Measurements from ENCODE around the gene POLR3K.

Gene POLR3K

DNA sequence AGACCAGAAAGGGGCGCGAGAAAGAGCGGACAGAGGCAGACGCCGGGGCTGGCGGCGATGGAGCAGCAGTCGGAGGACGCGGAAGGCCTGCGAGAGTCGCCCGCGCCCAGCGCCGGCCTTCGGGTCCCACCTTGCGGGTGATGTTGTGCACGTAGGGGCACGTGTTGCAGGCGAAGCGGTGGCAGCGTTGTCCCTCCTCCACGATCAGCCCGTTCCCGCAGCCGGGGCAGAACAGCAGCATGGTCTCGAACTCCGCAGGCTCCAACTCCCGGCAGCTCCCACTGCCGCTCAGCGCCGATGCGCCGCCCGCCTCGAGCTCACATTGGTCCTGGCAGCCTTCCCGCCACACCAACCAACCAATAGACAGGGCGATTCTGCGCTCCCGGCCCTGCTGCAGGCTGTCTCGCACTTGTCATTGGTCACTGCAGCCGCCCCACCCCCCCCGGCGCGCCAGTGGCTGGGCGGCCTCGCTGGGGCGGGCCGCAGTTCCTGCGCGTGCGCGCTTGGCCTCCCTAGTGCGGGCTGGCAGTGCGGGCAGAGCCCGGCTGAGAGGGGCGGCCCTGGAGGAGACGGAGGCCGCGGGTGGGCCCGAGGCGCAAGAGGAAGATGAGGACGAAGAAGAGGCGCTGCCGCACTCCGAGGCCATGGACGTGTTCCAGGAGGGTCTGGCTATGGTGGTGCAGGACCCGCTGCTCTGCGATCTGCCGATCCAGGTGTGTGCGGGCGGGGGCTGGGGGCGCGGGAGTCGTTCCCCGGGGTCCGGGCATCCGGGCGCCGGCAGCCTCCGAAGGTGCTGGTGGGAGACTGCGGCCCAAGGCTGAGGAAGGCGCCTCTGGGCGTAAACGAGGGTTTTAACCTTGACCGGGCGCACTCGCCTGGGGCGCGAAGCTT is at the start of gene POLR3K, which contains the start of gene SNRNP25:
TSS of gene POLR3K (minus strand) at position 263 of the 891 bp plus-strand sequence. CDS start at position 241, 22 bp downstream.
TSS of gene SNRNP25 (plus strand) at position 483 of the 891 bp plus-strand sequence. CDS start at position 672, 189 bp downstream.
- DNase-seq (ENCODE audit: low read depth in 1 of 2, low spot score in 1 of 2), result peak; percentile 98 to 99
- in situ Hi-C loops (cut with HindIII; ENCODE audit: low pct_unique_long_range_greater_than_20kb, low sequenced_read_pairs), result no loop called here
- no peak for TF ChIP-seq JUND (IDR thresholded peaks at IDR 0.05; ENCODE audit: low read depth)

- in situ Hi-C loops (cut with HindIII; ENCODE audit: low pct_unique_long_range_greater_than_20kb, low sequenced_read_pairs), result no loop called here
- TF ChIP-seq JUND (IDR thresholded peaks at IDR 0.05; ENCODE audit: low read depth), result no peak
- DNase-seq (ENCODE audit: low read depth in 1 of 2, low spot score in 1 of 2), result no peak
These were observed 48.9 kb upstream of the POLR3K start for GRCh38 chr16:102060-102855.

- in situ Hi-C loops (cut with HindIII; ENCODE audit: low pct_unique_long_range_greater_than_20kb, low sequenced_read_pairs), result no loop called here
- no peak for DNase-seq (ENCODE audit: low read depth in 1 of 2, low spot score in 1 of 2)
These were observed 48.2 kb upstream of the POLR3K start for GRCh38 chr16:101586-101985.

GRCh38 chr16:100989-101388 is 47.6 kb upstream of the POLR3K start:
- TF ChIP-seq JUND (IDR thresholded peaks at IDR 0.05; ENCODE audit: low read depth), result no peak
- in situ Hi-C loops (cut with HindIII; ENCODE audit: low pct_unique_long_range_greater_than_20kb, low sequenced_read_pairs), result no loop called here
- no peak for DNase-seq (ENCODE audit: low read depth in 1 of 2, low spot score in 1 of 2)

More at GRCh38 chr16:101586-101985, 48.2 kb upstream of the POLR3K start:
- TF ChIP-seq JUND (IDR thresholded peaks at IDR 0.05; ENCODE audit: low read depth), result no peak

DNA sequence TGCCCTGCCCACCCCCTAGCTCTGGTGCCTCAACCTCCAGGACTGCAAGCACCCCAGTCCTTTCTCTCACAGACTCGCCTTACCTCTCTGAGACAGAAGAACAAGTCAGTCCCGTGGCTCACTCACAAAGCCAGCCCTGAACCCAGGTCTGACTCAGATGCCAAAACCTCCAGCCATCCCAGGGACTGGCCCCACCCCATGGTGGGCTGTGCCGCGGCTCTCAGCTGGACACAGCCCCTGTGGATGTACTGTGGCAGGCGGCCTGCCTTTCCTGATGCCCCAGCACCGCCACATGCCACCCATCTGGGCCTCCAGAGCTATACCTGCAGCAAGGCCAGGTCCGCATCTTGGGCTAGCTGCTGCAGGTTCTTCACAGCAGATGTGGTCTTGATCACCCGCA is 44.4 kb upstream of the POLR3K start:
- in situ Hi-C loops (cut with HindIII; ENCODE audit: low pct_unique_long_range_greater_than_20kb, low sequenced_read_pairs), result no loop called here
- TF ChIP-seq JUND (IDR thresholded peaks at IDR 0.05; ENCODE audit: low read depth), result no peak
- no peak for DNase-seq (ENCODE audit: low read depth in 1 of 2, low spot score in 1 of 2)

DNA sequence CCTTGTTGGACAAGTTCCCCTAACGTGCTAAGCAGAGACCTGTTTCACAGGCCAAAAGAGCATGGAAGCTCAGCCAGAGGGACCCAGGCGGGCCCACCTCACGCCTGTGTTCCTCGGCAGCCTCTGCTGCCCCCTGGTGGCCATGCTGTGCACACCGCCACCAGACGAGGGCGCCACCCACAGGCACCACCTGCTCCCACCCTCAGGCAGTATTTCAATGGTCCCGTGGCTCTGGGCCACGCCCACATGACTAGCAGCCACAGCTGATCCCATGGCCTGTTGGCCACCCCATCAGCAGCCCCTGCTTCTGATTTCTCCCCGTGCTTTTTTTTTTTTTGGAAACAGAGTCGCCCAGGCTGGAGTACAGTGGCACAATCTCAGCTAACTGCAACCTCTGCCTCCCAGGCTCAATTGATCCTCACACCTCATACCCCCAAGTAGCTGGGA is 43.5 kb upstream of the POLR3K start:
- in situ Hi-C loops (cut with HindIII; ENCODE audit: low pct_unique_long_range_greater_than_20kb, low sequenced_read_pairs), result no loop called here
- DNase-seq (ENCODE audit: low read depth in 1 of 2, low spot score in 1 of 2), result peak; percentile 89 to 92
- TF ChIP-seq JUND (IDR thresholded peaks at IDR 0.05; ENCODE audit: low read depth), result no peak

DNA sequence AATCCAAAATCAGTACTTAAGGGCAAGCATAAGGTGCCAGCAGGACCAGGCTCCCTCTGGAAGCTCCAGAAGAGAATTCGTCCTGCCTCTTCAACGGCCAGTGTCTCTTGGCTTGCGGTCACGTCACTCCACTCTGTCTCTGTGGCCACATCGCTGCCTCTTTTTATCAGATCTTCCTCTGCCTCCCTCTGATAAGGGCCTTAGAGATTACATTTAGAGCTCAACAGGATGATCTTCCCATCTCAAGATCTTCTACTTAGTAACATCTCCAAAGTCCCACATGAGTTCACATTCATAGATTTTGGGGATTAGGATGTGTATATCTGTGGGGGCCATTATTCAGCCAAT is 41.5 kb upstream of the POLR3K start:
- no peak for TF ChIP-seq JUND (IDR thresholded peaks at IDR 0.05; ENCODE audit: low read depth)
- no peak for DNase-seq (ENCODE audit: low read depth in 1 of 2, low spot score in 1 of 2)
- in situ Hi-C loops (cut with HindIII; ENCODE audit: low pct_unique_long_range_greater_than_20kb, low sequenced_read_pairs), result no loop called here

GRCh38 chr16:92431-93339 is 39.3 kb upstream of the POLR3K start:
- no peak for TF ChIP-seq JUND (IDR thresholded peaks at IDR 0.05; ENCODE audit: low read depth)
- in situ Hi-C loops (cut with HindIII; ENCODE audit: low pct_unique_long_range_greater_than_20kb, low sequenced_read_pairs), result no loop called here
- DNase-seq (ENCODE audit: low read depth in 1 of 2, low spot score in 1 of 2), result no peak

DNA sequence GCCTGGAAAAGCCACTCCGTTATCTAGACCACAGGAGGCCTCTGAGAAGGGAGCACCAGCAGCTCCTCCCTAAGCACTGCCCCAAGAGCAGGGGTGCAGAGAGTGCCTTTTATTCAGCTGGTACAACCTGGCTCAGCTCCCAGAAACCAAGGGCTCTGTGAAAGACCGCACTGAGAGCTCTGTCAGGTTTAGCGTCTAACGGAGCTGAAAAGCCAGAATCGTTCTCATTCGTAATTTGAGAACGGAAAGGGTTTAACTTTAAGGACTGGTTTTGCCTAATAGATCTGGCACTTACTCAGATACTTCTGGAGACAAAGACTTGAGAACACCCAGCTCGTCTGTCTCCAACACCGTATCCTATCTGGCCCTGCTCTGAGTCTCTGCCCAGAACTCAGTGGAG is 38.1 kb upstream of the POLR3K start:
- no peak for TF ChIP-seq JUND (IDR thresholded peaks at IDR 0.05; ENCODE audit: low read depth)
- DNase-seq (ENCODE audit: low read depth in 1 of 2, low spot score in 1 of 2), result no peak
- in situ Hi-C loops (cut with HindIII; ENCODE audit: low pct_unique_long_range_greater_than_20kb, low sequenced_read_pairs), result no loop called here

GRCh38 chr16:89391-90302 is 36.2 kb upstream of the POLR3K start:
- no peak for TF ChIP-seq JUND (IDR thresholded peaks at IDR 0.05; ENCODE audit: low read depth)
- no peak for DNase-seq (ENCODE audit: low read depth in 1 of 2, low spot score in 1 of 2)
- in situ Hi-C loops (cut with HindIII; ENCODE audit: low pct_unique_long_range_greater_than_20kb, low sequenced_read_pairs), result no loop called here

DNA sequence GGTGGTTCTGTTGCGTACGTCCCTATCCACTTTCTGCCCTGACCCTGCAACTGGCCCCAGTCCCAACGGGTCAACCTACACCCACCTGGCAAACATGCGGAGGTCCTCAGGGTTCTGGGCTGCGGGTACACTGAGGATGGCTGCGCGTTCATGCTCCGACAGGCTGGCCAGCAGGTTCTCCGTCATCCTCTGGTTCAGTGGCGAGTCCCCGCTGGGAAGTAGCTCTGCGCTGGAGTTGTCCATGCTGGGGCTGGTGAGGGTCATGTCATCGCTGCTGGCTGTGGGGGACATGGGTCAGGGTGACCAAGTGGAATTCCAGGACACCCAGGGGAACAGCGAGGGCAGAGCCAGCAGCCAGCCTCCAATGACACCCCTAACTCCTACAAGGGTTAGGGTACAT is 35.2 kb upstream of the POLR3K start:
- no peak for DNase-seq (ENCODE audit: low read depth in 1 of 2, low spot score in 1 of 2)
- no peak for TF ChIP-seq JUND (IDR thresholded peaks at IDR 0.05; ENCODE audit: low read depth)
- in situ Hi-C loops (cut with HindIII; ENCODE audit: low pct_unique_long_range_greater_than_20kb, low sequenced_read_pairs), result no loop called here
